AG04450 (cell line): ENCODE measurements around the gene NUP205. TPM values are rescaled to one million over a fixed set of nuclear protein-coding genes. Genes with fewer than 3 reads are reported as not detected.

Experiments
- CTCF ChIA-PET: fragments of 300-600, 350-600 bp; formaldehyde crosslinking; extraction: SDS; loops from one replicate; lab custom pipeline; 2022; ENCODE audit warnings: antibody characterized with exemption, inconsistent platforms; lab: Charles Lee
- POLR2A ChIA-PET: fragments of 350-600 bp; formaldehyde crosslinking; extraction: SDS; loops from one replicate; lab custom pipeline; 2021; ENCODE audit warnings: antibody characterized with exemption, inconsistent platforms; lab: Yijun Ruan, JAX
- DNase-seq: peaks from one replicate; pipeline ENCODE4 v3.0.0-alpha.2; 2011; ENCODE audit warnings: low read depth, low spot score
- H3K27ac ChIP-seq: one replicate; pipeline ENCODE4 v1.5.1; 2012; ENCODE audit warnings: low read depth, low read length, control low read depth
- H3K27me3 ChIP-seq: one replicate; pipeline ENCODE4 v1.6.0; 2012; ENCODE audit warnings: low read length; ENCODE audit not compliant: control insufficient read depth, insufficient read depth
- H3K4me3 ChIP-seq: 2 replicates; pipeline ENCODE4 v1.5.1; 2011; ENCODE audit warnings: mild to moderate bottlenecking, low read depth, low read length, control low read depth
- H3K9me3 ChIP-seq: 2 replicates; pipeline ENCODE4 v1.5.1; 2012; ENCODE audit warnings: low read length; ENCODE audit not compliant: control insufficient read depth, insufficient read depth
- CTCF ChIP-seq: IDR thresholded peaks from 2 replicates; pipeline ENCODE4 v1.5.1; 2011; ENCODE audit warnings: low read depth, low read length, control low read depth, inconsistent platforms
- polyA plus RNA-seq: library from polyadenylated mRNA; depleted of rRNA; stranded (reverse); fragments of >200 nt; gene quantifications from 2 replicates; pipeline ENCODE4 v1.2.3, GENCODE V29; 2011

The NUP205 gene
- polyA plus RNA-seq, 1 experiment: 36.2 TPM

- DNase-seq: peak; percentile 58
- H3K9me3 ChIP-seq: no peaks in the 10 kb centered on the region
- CTCF ChIA-PET: interaction anchor here (0.5 to 6.7 kb wide), 40 partner anchors 8 to 1954 kb away, joined by 3 to 55 read pairs (median 4); partner anchors contain the start of gene STMP1
- POLR2A ChIA-PET: interaction anchor here (2.6 kb wide), 1 partner anchor 10 kb away, joined by 8 read pairs; the partner anchor contains the start of gene STMP1
- TF ChIP-seq CTCF: peak; percentile 89
- no peak overlapping the region for H3K27ac ChIP-seq
- no peaks in the 10 kb centered on the region for H3K27me3 ChIP-seq
- no peak overlapping the region for H3K4me3 ChIP-seq
These were observed 115.0 kb downstream of the NUP205 start for GRCh38 chr7:135672560-135673359.

- no peak for DNase-seq
- Histone ChIP-seq H3K27ac (peak overlapping the region; percentile 66), H3K4me3 (no peak overlapping the region), H3K9me3 (no peaks in the 10 kb centered on the region), H3K27me3 (no peaks in the 10 kb centered on the region)
- ChIA-PET CTCF (interaction anchor here (0.6 to 6.7 kb wide), 30 partner anchors 8 to 1954 kb away, joined by 3 to 55 read pairs (median 5); partner anchors contain the start of gene STMP1), POLR2A (interaction anchor here (2.6 kb wide), 1 partner anchor 11 kb away, joined by 8 read pairs; the partner anchor contains the start of gene STMP1)
- TF ChIP-seq CTCF: no peak
These were observed 115.6 kb downstream of the NUP205 start for GRCh38 chr7:135673360-135673706.

DNA sequence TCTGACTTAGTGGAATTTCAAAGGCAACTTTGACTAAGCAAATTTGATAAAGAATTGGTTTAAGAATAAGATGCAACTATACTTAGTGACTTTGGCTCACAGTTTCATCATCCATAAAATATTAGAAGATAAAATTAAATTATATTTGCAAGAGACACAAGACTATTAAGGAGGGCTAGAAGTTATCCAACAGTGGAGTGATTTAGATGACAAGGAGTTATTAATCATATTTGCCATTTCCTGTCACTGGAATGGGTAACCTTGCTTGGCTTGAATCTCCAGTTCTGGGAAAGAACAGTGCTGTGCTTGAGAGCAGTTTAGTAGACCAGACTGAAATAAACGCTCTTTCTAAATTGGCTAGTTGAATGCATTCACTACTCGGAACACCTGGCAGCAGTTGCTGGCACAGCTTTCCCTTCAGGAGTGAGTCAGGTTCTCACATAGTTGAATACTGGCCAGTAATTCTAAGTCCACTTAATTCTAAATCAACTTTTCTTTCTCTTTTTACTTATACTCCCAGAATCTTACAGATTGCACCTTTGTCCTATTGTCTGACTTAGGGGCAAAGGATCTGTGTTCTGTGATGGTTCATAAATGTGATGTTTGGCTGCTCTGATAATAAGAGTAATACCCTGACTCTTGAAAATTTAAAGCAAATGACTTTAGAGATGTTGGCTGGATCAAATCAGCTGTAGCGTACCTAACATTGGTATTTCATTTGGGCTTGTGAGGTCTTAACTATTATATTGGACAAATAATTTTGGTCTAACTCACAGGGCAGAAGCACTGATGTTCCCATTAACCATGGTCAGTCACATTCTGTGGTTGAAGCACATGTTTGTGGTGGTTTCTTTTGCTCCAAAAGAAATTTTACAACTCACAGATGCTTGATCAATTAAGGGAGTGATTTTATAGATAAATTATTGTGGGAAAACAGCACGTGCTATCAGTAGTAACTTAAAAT is 121.2 kb downstream of the NUP205 start:
- H3K27ac ChIP-seq: no peak overlapping the region
- no peak for TF ChIP-seq CTCF
- no peaks in the 10 kb centered on the region for H3K9me3 ChIP-seq
- no peaks in the 10 kb centered on the region for H3K27me3 ChIP-seq
- no peak overlapping the region for H3K4me3 ChIP-seq
- ChIA-PET POLR2A (no interaction called here), CTCF (interaction anchor here (2.9 kb wide), 1 partner anchor 34 kb away, joined by 12 read pairs; no protein-coding TSS in a partner anchor)
- no peak for DNase-seq

- no peak for TF ChIP-seq CTCF
- no peak for DNase-seq
- Histone ChIP-seq H3K27ac (no peak overlapping the region), H3K4me3 (no peak overlapping the region), H3K27me3 (no peaks in the 10 kb centered on the region), H3K9me3 (no peaks in the 10 kb centered on the region)
- ChIA-PET CTCF (interaction anchor here (0.8 to 7.7 kb wide), 2 partner anchors 8 to 36 kb away, joined by 3 to 44 read pairs; no protein-coding TSS in a partner anchor), POLR2A (no interaction called here)
These were observed 124.0 kb downstream of the NUP205 start for GRCh38 chr7:135681762-135682161.
